Right atrium auricular region (tissue), 2 donors: ENCODE results near the gene DIP2A. TPM values are rescaled to one million over a fixed set of nuclear protein-coding genes. Genes with fewer than 3 reads are reported as not detected.
A peak's percentile ranks its signal among the peaks of the same experiment; 100 is the strongest.

Source experiments
- DNase-seq: peaks from one replicate; pipeline ENCODE4 v3.0.0-alpha.2; 2019; ENCODE audit warnings: low spot score
- H3K27ac ChIP-seq, 2 donors: fragments of 200-600 bp; sonication (generic); 1 replicate in 1 of 2; 2 replicates in 1 of 2; pipeline ENCODE4 v1.5.1; 2016 to 2019
- H3K27me3 ChIP-seq, 2 donors: fragments of 200-600 bp; sonication (generic); one replicate each; pipeline versions ENCODE4 v1.5.1 to v1.6.0; 2017 to 2019
- H3K36me3 ChIP-seq: fragments of 200-600 bp; sonication (generic); one replicate; pipeline ENCODE4 v1.5.1; 2016
- H3K4me1 ChIP-seq, 2 donors: fragments of 200-600 bp; sonication (generic); one replicate each; pipeline versions ENCODE4 v1.5.1 to v1.6.0; 2017 to 2019
- H3K4me3 ChIP-seq, 2 donors: fragments of 200-600 bp; sonication (generic); 1 replicate in 1 of 2; 2 replicates in 1 of 2; pipeline ENCODE4 v1.5.1; 2017 to 2019; ENCODE audit warnings: mild to moderate bottlenecking in 1 of 2, moderate library complexity in 1 of 2
- H3K9me3 ChIP-seq, 2 donors: fragments of 200-600 bp; sonication (generic); one replicate each; pipeline ENCODE4 v1.5.1; 2019
- CTCF ChIP-seq, 2 donors: fragments of 200-600 bp; sonication (generic); IDR thresholded peaks; one replicate each; pipeline ENCODE4 v1.5.1; 2019; ENCODE audit warnings: antibody characterized with exemption in 2 of 2
- total RNA-seq, 2 donors: library from RNA; depleted of rRNA; stranded (reverse); fragments of >200 nt; gene quantifications; one replicate each; pipeline ENCODE4 v1.1.0, GENCODE V29; 2016

Gene DIP2A
- total RNA-seq, 2 donors from 2014 or later: 18.1 to 25.9 TPM

- DNase-seq: no peak
- Histone ChIP-seq H3K36me3 (peaks cover 85% of the 10 kb centered on the region), H3K27ac (no peak overlapping the region), H3K4me1 (peaks cover 0 to 15% of the 10 kb centered on the region in 2 donors), H3K4me3 (no peak overlapping the region), H3K9me3 (no peaks in the 10 kb centered on the region), H3K27me3 (no peaks in the 10 kb centered on the region)
- TF ChIP-seq CTCF (IDR thresholded peaks at IDR 0.05): no peak
Observed at GRCh38 chr21:46561445-46562090, 102.9 kb downstream of the DIP2A start.

- Histone ChIP-seq H3K27me3 (no peaks in the 10 kb centered on the region), H3K27ac (no peak overlapping the region), H3K36me3 (peaks cover 87% of the 10 kb centered on the region), H3K4me1 (peaks cover 0 to 15% of the 10 kb centered on the region in 2 donors), H3K4me3 (no peak overlapping the region), H3K9me3 (no peaks in the 10 kb centered on the region)
- DNase-seq: peak; percentile 40
- TF ChIP-seq CTCF (IDR thresholded peaks at IDR 0.05): no peak
Observed at GRCh38 chr21:46562472-46562871, 103.8 kb downstream of the DIP2A start.

- Histone ChIP-seq H3K27me3 (no peaks in the 10 kb centered on the region), H3K36me3 (peaks cover 86% of the 10 kb centered on the region), H3K4me3 (no peak overlapping the region), H3K4me1 (peaks cover 0 to 15% of the 10 kb centered on the region in 2 donors), H3K9me3 (no peaks in the 10 kb centered on the region), H3K27ac (no peak overlapping the region)
- no peak for DNase-seq
- no peak for TF ChIP-seq CTCF (IDR thresholded peaks at IDR 0.05)
Observed at GRCh38 chr21:46562964-46563607, 104.4 kb downstream of the DIP2A start.

GRCh38 chr21:46564391-46564790 is 105.7 kb downstream of the DIP2A start:
- peaks cover 81% of the 10 kb centered on the region for H3K36me3 ChIP-seq
- no peak overlapping the region for H3K4me3 ChIP-seq
- peaks cover 0 to 11% of the 10 kb centered on the region in 2 donors for H3K4me1 ChIP-seq
- no peaks in the 10 kb centered on the region for H3K9me3 ChIP-seq
- no peak for DNase-seq
- TF ChIP-seq CTCF (IDR thresholded peaks at IDR 0.05): no peak
- no peaks in the 10 kb centered on the region for H3K27me3 ChIP-seq
- H3K27ac ChIP-seq: no peak overlapping the region

GRCh38 chr21:46567348-46567747 is 108.7 kb downstream of the DIP2A start:
- DNase-seq: no peak

More at GRCh38 chr21:46567348-46567747, 108.7 kb downstream of the DIP2A start:
- Histone ChIP-seq H3K27me3 (no peaks in the 10 kb centered on the region), H3K9me3 (peaks cover 0 to 9% of the 10 kb centered on the region in 2 donors), H3K4me1 (peaks cover 0 to 4% of the 10 kb centered on the region in 2 donors), H3K4me3 (no peak overlapping the region), H3K27ac (no peak overlapping the region), H3K36me3 (peaks cover 72% of the 10 kb centered on the region)
- TF ChIP-seq CTCF (IDR thresholded peaks at IDR 0.05): no peak
